Heart left ventricle (tissue), 16 donors: Measurements from ENCODE around the gene MTX1. TPM values are rescaled to one million over a fixed set of nuclear protein-coding genes. Genes with fewer than 3 reads are reported as not detected.

ENCODE experiments used
- ATAC-seq, 4 donors: fragments of 200-7000 bp; cut with Tn5 transposase; one replicate each; pipeline ENCODE4 v1.9.1; 2020 to 2022; ENCODE audit warnings: moderate library complexity in 4 of 4, mild to moderate bottlenecking in 3 of 4, moderate number of reproducible peaks in 1 of 4
- DNase-seq, 5 donors: peaks; one replicate each; pipeline ENCODE4 v3.0.0-alpha.2; 2020
- H3K27ac ChIP-seq, 12 donors: fragments of 200-600 bp; sonication (generic) in 4 of 12; one replicate each; pipeline versions ENCODE4 v1.5.0 to v1.8.0; 2016 to 2022; ENCODE audit warnings: mild to moderate bottlenecking in 2 of 12
- H3K27me3 ChIP-seq, 9 donors: fragments of 200-600 bp; sonication (generic) in 2 of 9; one replicate each; pipeline versions ENCODE4 v1.5.1 to v1.8.0; 2016 to 2022; ENCODE audit warnings: mild to moderate bottlenecking in 3 of 9
- H3K36me3 ChIP-seq, 9 donors: fragments of 200-600 bp; sonication (generic) in 2 of 9; one replicate each; pipeline versions ENCODE4 v1.5.0 to v1.8.0; 2018 to 2022; ENCODE audit warnings: mild to moderate bottlenecking in 2 of 9
- H3K4me1 ChIP-seq, 12 donors: fragments of 200-600 bp; sonication (generic) in 4 of 12; one replicate each; pipeline versions ENCODE4 v1.5.0 to v1.8.0; 2016 to 2022; ENCODE audit warnings: mild to moderate bottlenecking in 3 of 12
- H3K4me3 ChIP-seq, 12 donors: fragments of 200-600 bp; sonication (generic) in 4 of 12; one replicate each; pipeline versions ENCODE4 v1.5.0 to v1.8.0; 2017 to 2022; ENCODE audit warnings: mild to moderate bottlenecking in 9 of 12, moderate library complexity in 4 of 12
- H3K9me3 ChIP-seq, 12 donors: fragments of 200-600 bp; sonication (generic) in 4 of 12; one replicate each; pipeline versions ENCODE4 v1.5.0 to v1.8.0; 2016 to 2022; ENCODE audit warnings: mild to moderate bottlenecking in 1 of 12
- CTCF ChIP-seq, 12 donors: fragments of 200-600 bp; sonication (generic) in 4 of 12; IDR thresholded peaks; one replicate each; pipeline versions ENCODE4 v1.5.0 to v1.8.0; 2018 to 2022; ENCODE audit warnings: antibody characterized with exemption in 12 of 12, mild to moderate bottlenecking in 5 of 12
- POLR2A ChIP-seq, 2 donors: fragments of 450-650 bp; IDR thresholded peaks; one replicate each; pipeline ENCODE4 v1.6.1; 2017; ENCODE audit warnings: antibody characterized with exemption in 2 of 2, mild to moderate bottlenecking in 2 of 2, moderate library complexity in 2 of 2
- WGBS, 4 donors: extraction: QIAGEN DNeasy Blood & Tissue Kit in 2 of 4; methylation state at CpG; one replicate each; pipeline versions ENCODE4 v1.1.5 to v1.1.7; 2013 to 2018; 5-methylcytosine and 5-hydroxymethylcytosine counted together
- intact Hi-C, 10 donors: fragments of 100-400 bp; cut with DNase I; formaldehyde crosslinking; loops; one replicate each; pipeline versions ENCODE4 v1.11.1 to v1.14.2; 2022
- polyA plus RNA-seq, 2 donors: library from polyadenylated mRNA; stranded (reverse); fragments of 200-250 nt; gene quantifications; one replicate each; pipeline ENCODE4 v1.2.3, GENCODE V29; 2013
- total RNA-seq, 9 donors: library from RNA; depleted of rRNA in 2 of 9; stranded (reverse); fragments of >200 nt in 2 of 9; fragmentation: NEBNext Ultra II Directional in 3 of 9; extraction: Animal tissue kit (Norgen Biotek cat#: 25700) in 3 of 9; gene quantifications; one replicate each; pipeline versions ENCODE4 v1.1.0 to v1.2.4, GENCODE V29; 2016 to 2023
- donor health status: ischemic (EF 13 %, LVEDD 7.1; RV severe dilation, severe dysfunction).
- donor health status: healthy with polysubstance abuse.
- donor health status: DM: no; HTN: yes; CAD: no.
- donor health status: DM: no; HTN: no; CAD: no.
- donor health status: ischemic (EF 25% LVEDD 6.9; RV normal size, moderate dysfunction).
- donor health status: ischemic (EF 25% LVEDD 5.7; RV mildly dilated, moderate dysfunction).
- donor health status: healthy.
- donor health status: DM: yes; HTN: yes; CAD: no.
- donor health status: ischemic (EF 35%, LVEDD 5.7; RV mildly dilated, moderate dysfunction).
- donor health status: nonischemic (EF 11% LVEDD 7.7; RV severe dilation, severe dysfunction).
- donor health status: DM: yes; HTN: yes; CAD: no.
- donor health status: PGD.
- donor health status: ischemic (EF 29% LVEDD 5.4; RV normal size, mild dysfunction).
- donor health status: nonischemic (EF 23%, LVEDD 6.1; RV moderate dilation, normal function).

MTX1 gene
- total and polyA plus RNA-seq, 11 donors: 14.1 to 37.1 (median 20.2) TPM

GRCh38 chr1:155166051-155166470, 42.4 kb upstream of the MTX1 start:
- Histone ChIP-seq H3K4me3 (peak overlapping the region in 8 of 12 donors; percentile 1 to 36 (median 18)), H3K27me3 (peaks cover 0 to 8% (median 0%) of the 10 kb centered on the region in 9 donors), H3K27ac (peak overlapping the region; percentile 67 to 88 (median 76)), H3K9me3 (peaks cover 0 to 9% (median 0%) of the 10 kb centered on the region in 12 donors), H3K4me1 (peaks cover 0 to 31% (median 25%) of the 10 kb centered on the region in 12 donors), H3K36me3 (peaks cover 0 to 25% (median 22%) of the 10 kb centered on the region in 9 donors)
- ATAC-seq: no peak
- TF ChIP-seq POLR2A (IDR thresholded peaks at IDR 0.05) (no peak), CTCF (IDR thresholded peaks at IDR 0.05) (no peak)
- DNase-seq: peak in 2 of 5 donors; percentile 19 to 40
- 18 to 41% (median 32%) methylated on average over 7 to 8 of the region's 8 CpGs for WGBS, 4 donors
- intact Hi-C loops: loop anchor here in 9 of 10 donors (2.0 to 5.0 kb wide), 4 partner anchors 37 to 73 kb away; partner anchors contain the start of gene EFNA1 (in 4 of the 9)

- intact Hi-C loops: loop anchor here (1.0 to 5.0 kb wide), 8 partner anchors 38 to 75 kb away; partner anchors contain the start of gene EFNA1 (in 4 of the 10)
- ATAC-seq (peak; percentile 57 to 84 (median 74)), DNase-seq (peak; percentile 85 to 90 (median 87))
- Histone ChIP-seq H3K4me1 (peaks cover 0 to 31% (median 26%) of the 10 kb centered on the region in 12 donors), H3K27ac (peak overlapping the region; percentile 67 to 88 (median 76)), H3K9me3 (peaks cover 0 to 9% (median 0%) of the 10 kb centered on the region in 12 donors), H3K27me3 (peaks cover 0 to 8% (median 0%) of the 10 kb centered on the region in 9 donors), H3K36me3 (peaks cover 0 to 29% (median 24%) of the 10 kb centered on the region in 9 donors), H3K4me3 (peak overlapping the region in 8 of 12 donors; percentile 1 to 36 (median 26))
- WGBS, 4 donors: 16 to 34% (median 29%) methylated on average over 22 to 27 of the region's 27 CpGs
- TF ChIP-seq POLR2A (IDR thresholded peaks at IDR 0.05) (no peak), CTCF (IDR thresholded peaks at IDR 0.05) (no peak)
Observed at GRCh38 chr1:155166471-155167165, 41.9 kb upstream of the MTX1 start.

GRCh38 chr1:155167166-155168104, 41.1 kb upstream of the MTX1 start:
- intact Hi-C loops: loop anchor here (1.0 to 5.0 kb wide), 9 partner anchors 39 to 76 kb away; partner anchors contain the start of gene EFNA1 (in 4 of the 10)
- Histone ChIP-seq H3K27me3 (peaks cover 0 to 8% (median 0%) of the 10 kb centered on the region in 9 donors), H3K27ac (peak overlapping the region in 11 of 12 donors; percentile 67 to 88 (median 76)), H3K4me1 (peaks cover 0 to 38% (median 32%) of the 10 kb centered on the region in 12 donors), H3K9me3 (peaks cover 0 to 9% (median 0%) of the 10 kb centered on the region in 12 donors), H3K36me3 (peaks cover 0 to 31% (median 24%) of the 10 kb centered on the region in 9 donors), H3K4me3 (peak overlapping the region in 8 of 12 donors; percentile 1 to 36 (median 26))
- TF ChIP-seq POLR2A (IDR thresholded peaks at IDR 0.05) (no peak), CTCF (IDR thresholded peaks at IDR 0.05) (peak; percentile 81 to 93 (median 90))
- DNase-seq (peak; percentile 90 to 94 (median 92)), ATAC-seq (peak; percentile 77 to 83 (median 80))
- 3 to 9% (median 4%) methylated on average over 21 to 28 of the region's 28 CpGs for WGBS, 4 donors
